HepG2 (cell line): ENCODE results near the gene TGM1. TPM values are rescaled to one million over a fixed set of nuclear protein-coding genes. Genes with fewer than 3 reads are reported as not detected.
A peak's percentile ranks its signal among the peaks of the same experiment; 100 is the strongest.

Experiments
- ARNT2 ChIP-seq: sonication (generic); formaldehyde crosslinking; IDR thresholded peaks from 2 replicates; pipeline ENCODE4 v1.8.0; 2022; ENCODE audit warnings: mild to moderate bottlenecking, low read depth, missing genetic modification reagents, moderate library complexity
- CAMTA2 ChIP-seq: sonication (generic); formaldehyde crosslinking; IDR thresholded peaks from 2 replicates; pipeline ENCODE4 v1.4.0; 2020; ENCODE audit warnings: mild to moderate bottlenecking, missing genetic modification reagents, borderline replicate concordance
- FOXK1 ChIP-seq: sonication (generic); formaldehyde crosslinking; IDR thresholded peaks from 2 replicates; pipeline ENCODE4 v1.4.0; 2020; ENCODE audit warnings: low read depth, missing genetic modification reagents, borderline replicate concordance
- HMG20B ChIP-seq: conservative IDR thresholded peaks from 2 replicates; pipeline ENCODE4 v1.6.1; 2016; ENCODE audit warnings: missing genetic modification reagents, missing compliant biosample characterization
- NAIF1 ChIP-seq: sonication (generic); formaldehyde crosslinking; IDR thresholded peaks from 2 replicates; pipeline ENCODE4 v1.5.0; 2020; ENCODE audit warnings: mild to moderate bottlenecking, missing genetic modification reagents, borderline replicate concordance
- RARA ChIP-seq: IDR thresholded peaks from 2 replicates; pipeline ENCODE4 v1.6.1; 2016; ENCODE audit warnings: missing genetic modification reagents, missing compliant biosample characterization
- ZFY ChIP-seq: sonication (generic); formaldehyde crosslinking; IDR thresholded peaks from 2 replicates; pipeline ENCODE4 v1.4.0; 2020; ENCODE audit warnings: missing genetic modification reagents
- ZFYVE20 ChIP-seq: sonication (generic); formaldehyde crosslinking; IDR thresholded peaks from 2 replicates; pipeline ENCODE4 v1.8.0; 2023; ENCODE audit warnings: low read depth, mild to moderate bottlenecking, moderate library complexity, missing genetic modification reagents, borderline replicate concordance
- ZNF33B ChIP-seq: sonication (generic); formaldehyde crosslinking; IDR thresholded peaks from 2 replicates; pipeline ENCODE4 v1.5.1; 2020; ENCODE audit warnings: mild to moderate bottlenecking, missing genetic modification reagents
- ZNF430 ChIP-seq: sonication (generic); formaldehyde crosslinking; IDR thresholded peaks from 2 replicates; pipeline ENCODE4 v1.9.0; 2021; ENCODE audit warnings: mild to moderate bottlenecking, missing genetic modification reagents
- ZNF605 ChIP-seq: sonication (generic); formaldehyde crosslinking; IDR thresholded peaks from 2 replicates; pipeline ENCODE4 v1.8.0; 2022; ENCODE audit warnings: mild to moderate bottlenecking, missing genetic modification reagents
- ZNF737 ChIP-seq: sonication (generic); formaldehyde crosslinking; IDR thresholded peaks from 2 replicates; pipeline ENCODE4 v1.5.0; 2020; ENCODE audit warnings: missing genetic modification reagents, mild to moderate bottlenecking, borderline replicate concordance
- ZNF747 ChIP-seq: sonication (generic); formaldehyde crosslinking; IDR thresholded peaks from 2 replicates; pipeline ENCODE4 v1.8.1; 2023; ENCODE audit warnings: missing genetic modification reagents, mild to moderate bottlenecking, borderline replicate concordance
- ZNF777 ChIP-seq: sonication (generic); formaldehyde crosslinking; IDR thresholded peaks from 2 replicates; pipeline ENCODE4 v1.4.0; 2020; ENCODE audit warnings: missing genetic modification reagents
- ZSCAN12 ChIP-seq: sonication (generic); formaldehyde crosslinking; IDR thresholded peaks from 2 replicates; pipeline ENCODE4 v1.9.0; 2021; ENCODE audit warnings: mild to moderate bottlenecking, missing genetic modification reagents
- polyA plus RNA-seq, 8 experiments: library from polyadenylated mRNA; depleted of rRNA in 3 of 8; stranded (reverse) in 7 of 8; unstranded in 1 of 8; fragments of >200 nt; fragmentation: Illumina TruSeq in 4 of 8; extraction: Trizol in 4 of 8; gene quantifications; 2 replicates each; pipeline versions ENCODE4 v1.2.1 to v1.2.3, GENCODE V29; 2011 to 2016; ENCODE audit warnings: low read depth in 4 of 8, missing spikeins in 1 of 8, mixed read lengths in 1 of 8; ENCODE audit not compliant: insufficient read depth in 1 of 8
- total RNA-seq, 5 experiments: library from RNA; depleted of rRNA; stranded (reverse); fragments of >200 nt; fragmentation: Illumina TruSeq; extraction: Trizol; gene quantifications; 2 replicates each; pipeline ENCODE4 v1.2.3, GENCODE V29; 2016; ENCODE audit warnings: low read depth in 1 of 5
- TF ChIP-seq, protein P1 (sequence below): IDR thresholded peaks from 2 replicates; pipeline ENCODE4 v1.6.1; 2016; ENCODE audit warnings: missing compliant biosample characterization, missing genetic modification reagents, borderline replicate concordance
- TF ChIP-seq, protein P2 (sequence below): sonication (generic); formaldehyde crosslinking; IDR thresholded peaks from 2 replicates; pipeline ENCODE4 v1.4.0; 2020; ENCODE audit warnings: missing genetic modification reagents
- TF ChIP-seq, protein P3 (sequence below): sonication (generic); formaldehyde crosslinking; IDR thresholded peaks from 2 replicates; pipeline ENCODE4 v1.5.0; 2020; ENCODE audit warnings: mild to moderate bottlenecking, low read depth, missing genetic modification reagents, borderline replicate concordance
- TF ChIP-seq, protein P4 (sequence below): sonication (generic); formaldehyde crosslinking; IDR thresholded peaks from 2 replicates; pipeline ENCODE4 v1.5.0; 2020; ENCODE audit warnings: mild to moderate bottlenecking, missing genetic modification reagents
- TF ChIP-seq, protein P5 (sequence below): sonication (generic); formaldehyde crosslinking; IDR thresholded peaks from 2 replicates; pipeline ENCODE4 v1.5.1; 2020; ENCODE audit warnings: mild to moderate bottlenecking, missing genetic modification reagents, moderate library complexity

Gene TGM1
- total and polyA plus RNA-seq, 2 of the 13 experiments (the other 11 are each of a cell fraction or from before 2014, with no cell fraction given) = 3.2 to 10.6 TPM

DNA sequence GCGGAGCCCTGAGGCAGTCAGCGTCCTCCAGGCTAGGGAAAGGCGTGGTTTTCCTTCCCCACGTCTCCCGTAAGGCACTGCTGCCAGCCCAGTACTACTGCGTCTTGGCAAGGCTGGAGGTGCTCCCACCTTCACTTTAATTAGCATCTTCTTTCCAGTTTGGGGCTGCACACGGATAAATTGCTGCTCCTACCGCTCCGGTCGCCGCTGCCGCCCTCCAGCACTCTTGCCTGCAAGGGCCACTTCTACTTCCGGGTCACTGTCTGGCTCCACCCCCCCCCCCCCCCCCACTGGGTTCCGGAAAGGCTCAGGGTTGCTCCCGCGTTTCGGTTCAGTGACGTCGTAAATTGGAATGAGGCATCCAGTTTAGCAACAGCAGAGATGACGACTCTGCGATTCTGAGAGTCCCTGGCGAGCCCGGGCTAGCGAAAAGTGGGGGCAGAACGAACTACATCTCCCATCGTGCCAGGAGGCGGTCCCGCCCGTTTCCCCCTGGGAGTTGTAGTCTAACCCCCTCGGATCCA lies 30.8 kb downstream of the TGM1 start, which contains the start of gene NEDD8 (continued):
- TF ChIP-seq, protein P1, sequence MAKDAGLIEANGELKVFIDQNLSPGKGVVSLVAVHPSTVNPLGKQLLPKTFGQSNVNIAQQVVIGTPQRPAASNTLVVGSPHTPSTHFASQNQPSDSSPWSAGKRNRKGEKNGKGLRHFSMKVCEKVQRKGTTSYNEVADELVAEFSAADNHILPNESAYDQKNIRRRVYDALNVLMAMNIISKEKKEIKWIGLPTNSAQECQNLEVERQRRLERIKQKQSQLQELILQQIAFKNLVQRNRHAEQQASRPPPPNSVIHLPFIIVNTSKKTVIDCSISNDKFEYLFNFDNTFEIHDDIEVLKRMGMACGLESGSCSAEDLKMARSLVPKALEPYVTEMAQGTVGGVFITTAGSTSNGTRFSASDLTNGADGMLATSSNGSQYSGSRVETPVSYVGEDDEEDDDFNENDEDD (CRISPR knock-in tag) = peak; percentile 43; the same call in 1 of the 2 replicates
- TF ChIP-seq ZNF33B (CRISPR knock-in tag) (peak; percentile 23; the same call in 1 of the 2 replicates), ZSCAN12 (CRISPR knock-in tag) (0 out of 2 replicates have a peak, but pooled peaks have one; percentile 21), ZNF747 (CRISPR knock-in tag) (peak; percentile 99), ZNF430 (CRISPR knock-in tag) (peak; percentile 99), ZFY (CRISPR knock-in tag) (peak; percentile 73), RARA (CRISPR knock-in tag) (peak; percentile 46; the same call in 1 of the 2 replicates), CAMTA2 (CRISPR knock-in tag) (peak; percentile 99; the same call in 1 of the 2 replicates), NAIF1 (CRISPR knock-in tag) (peak; percentile 88), ZNF605 (CRISPR knock-in tag) (peak; percentile 100), ZNF777 (CRISPR knock-in tag) (peak; percentile 62), HMG20B (CRISPR knock-in tag) (peak; percentile 73), ZNF737 (peak; percentile 66; the same call in 1 of the 2 replicates), ZFYVE20 (CRISPR knock-in tag) (no peak; the same call in 1 of the 2 replicates), ARNT2 (CRISPR knock-in tag) (peak; percentile 26; the same call in 1 of the 2 replicates), FOXK1 (CRISPR knock-in tag) (peak; percentile 58; the same call in 1 of the 2 replicates)
- TF ChIP-seq, protein P2, sequence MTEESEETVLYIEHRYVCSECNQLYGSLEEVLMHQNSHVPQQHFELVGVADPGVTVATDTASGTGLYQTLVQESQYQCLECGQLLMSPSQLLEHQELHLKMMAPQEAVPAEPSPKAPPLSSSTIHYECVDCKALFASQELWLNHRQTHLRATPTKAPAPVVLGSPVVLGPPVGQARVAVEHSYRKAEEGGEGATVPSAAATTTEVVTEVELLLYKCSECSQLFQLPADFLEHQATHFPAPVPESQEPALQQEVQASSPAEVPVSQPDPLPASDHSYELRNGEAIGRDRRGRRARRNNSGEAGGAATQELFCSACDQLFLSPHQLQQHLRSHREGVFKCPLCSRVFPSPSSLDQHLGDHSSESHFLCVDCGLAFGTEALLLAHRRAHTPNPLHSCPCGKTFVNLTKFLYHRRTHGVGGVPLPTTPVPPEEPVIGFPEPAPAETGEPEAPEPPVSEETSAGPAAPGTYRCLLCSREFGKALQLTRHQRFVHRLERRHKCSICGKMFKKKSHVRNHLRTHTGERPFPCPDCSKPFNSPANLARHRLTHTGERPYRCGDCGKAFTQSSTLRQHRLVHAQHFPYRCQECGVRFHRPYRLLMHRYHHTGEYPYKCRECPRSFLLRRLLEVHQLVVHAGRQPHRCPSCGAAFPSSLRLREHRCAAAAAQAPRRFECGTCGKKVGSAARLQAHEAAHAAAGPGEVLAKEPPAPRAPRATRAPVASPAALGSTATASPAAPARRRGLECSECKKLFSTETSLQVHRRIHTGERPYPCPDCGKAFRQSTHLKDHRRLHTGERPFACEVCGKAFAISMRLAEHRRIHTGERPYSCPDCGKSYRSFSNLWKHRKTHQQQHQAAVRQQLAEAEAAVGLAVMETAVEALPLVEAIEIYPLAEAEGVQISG (CRISPR knock-in tag) = peak; percentile 98
- TF ChIP-seq, protein P3, sequence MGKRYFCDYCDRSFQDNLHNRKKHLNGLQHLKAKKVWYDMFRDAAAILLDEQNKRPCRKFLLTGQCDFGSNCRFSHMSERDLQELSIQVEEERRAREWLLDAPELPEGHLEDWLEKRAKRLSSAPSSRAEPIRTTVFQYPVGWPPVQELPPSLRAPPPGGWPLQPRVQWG (CRISPR knock-in tag) = no peak
- TF ChIP-seq, protein P4, sequence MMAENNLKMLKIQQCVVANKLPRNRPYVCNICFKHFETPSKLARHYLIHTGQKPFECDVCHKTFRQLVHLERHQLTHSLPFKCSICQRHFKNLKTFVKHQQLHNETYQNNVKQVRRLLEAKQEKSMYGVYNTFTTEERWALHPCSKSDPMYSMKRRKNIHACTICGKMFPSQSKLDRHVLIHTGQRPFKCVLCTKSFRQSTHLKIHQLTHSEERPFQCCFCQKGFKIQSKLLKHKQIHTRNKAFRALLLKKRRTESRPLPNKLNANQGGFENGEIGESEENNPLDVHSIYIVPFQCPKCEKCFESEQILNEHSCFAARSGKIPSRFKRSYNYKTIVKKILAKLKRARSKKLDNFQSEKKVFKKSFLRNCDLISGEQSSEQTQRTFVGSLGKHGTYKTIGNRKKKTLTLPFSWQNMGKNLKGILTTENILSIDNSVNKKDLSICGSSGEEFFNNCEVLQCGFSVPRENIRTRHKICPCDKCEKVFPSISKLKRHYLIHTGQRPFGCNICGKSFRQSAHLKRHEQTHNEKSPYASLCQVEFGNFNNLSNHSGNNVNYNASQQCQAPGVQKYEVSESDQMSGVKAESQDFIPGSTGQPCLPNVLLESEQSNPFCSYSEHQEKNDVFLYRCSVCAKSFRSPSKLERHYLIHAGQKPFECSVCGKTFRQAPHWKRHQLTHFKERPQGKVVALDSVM (CRISPR knock-in tag) = peak; percentile 81; the same call in 1 of the 2 replicates
- TF ChIP-seq, protein P5, sequence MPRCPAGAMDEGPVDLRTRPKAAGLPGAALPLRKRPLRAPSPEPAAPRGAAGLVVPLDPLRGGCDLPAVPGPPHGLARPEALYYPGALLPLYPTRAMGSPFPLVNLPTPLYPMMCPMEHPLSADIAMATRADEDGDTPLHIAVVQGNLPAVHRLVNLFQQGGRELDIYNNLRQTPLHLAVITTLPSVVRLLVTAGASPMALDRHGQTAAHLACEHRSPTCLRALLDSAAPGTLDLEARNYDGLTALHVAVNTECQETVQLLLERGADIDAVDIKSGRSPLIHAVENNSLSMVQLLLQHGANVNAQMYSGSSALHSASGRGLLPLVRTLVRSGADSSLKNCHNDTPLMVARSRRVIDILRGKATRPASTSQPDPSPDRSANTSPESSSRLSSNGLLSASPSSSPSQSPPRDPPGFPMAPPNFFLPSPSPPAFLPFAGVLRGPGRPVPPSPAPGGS (CRISPR knock-in tag) = 0 out of 2 replicates have a peak, but pooled peaks have one; percentile 86
